ENCODE results near the gene SYNM.

GRCh38 chr15:99138491-99138982 is 33.7 kb downstream of the SYNM start:
- TF ChIP-seq CTCF (IDR thresholded peaks at IDR 0.05; ENCODE audit: low read length): no peak
- no peak for TF ChIP-seq EZH2 (optimal IDR thresholded peaks at IDR 0.05; ENCODE audit: low read depth, low read length)
